Uterus (tissue), 2 donors: ENCODE data around the gene CIC.

ENCODE experiments used
- POLR2A ChIP-seq, 2 donors: fragments of 450-650 bp; IDR thresholded peaks; one replicate each; pipeline ENCODE4 v1.6.1; 2016; ENCODE audit warnings: antibody characterized with exemption in 2 of 2, mild to moderate bottlenecking in 1 of 2, moderate library complexity in 1 of 2
- TF ChIP-seq, protein P1 (sequence below), 4 experiments: fragments of 200-600 bp in 2 of 4; fragments of 450-650 bp in 2 of 4; sonication (generic) in 2 of 4; IDR thresholded peaks; one replicate each; pipeline ENCODE4 v1.5.1; 2016 to 2019; ENCODE audit warnings: antibody characterized with exemption in 4 of 4, mild to moderate bottlenecking in 2 of 4, moderate library complexity in 1 of 4

DNA sequence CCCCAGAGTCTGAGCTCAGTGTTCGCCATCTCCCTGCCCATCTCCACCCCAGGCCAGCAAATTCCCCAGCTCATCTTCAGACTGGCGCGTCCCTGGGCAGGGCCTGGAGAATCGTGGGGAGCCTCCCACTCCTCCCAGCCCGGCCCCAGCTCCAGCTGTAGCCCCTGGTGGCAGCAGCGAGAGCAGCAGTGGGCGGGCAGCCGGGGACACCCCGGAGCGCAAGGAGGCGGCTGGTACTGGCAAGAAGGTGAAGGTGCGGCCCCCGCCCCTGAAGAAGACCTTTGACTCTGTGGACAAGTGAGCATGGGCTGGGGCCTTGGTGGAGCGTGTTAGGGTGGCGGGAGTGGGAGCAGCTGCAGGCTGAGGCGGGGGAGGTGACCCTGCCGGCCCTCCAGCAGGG, 24.5 kb downstream of the CIC start:
- TF ChIP-seq, protein P1, sequence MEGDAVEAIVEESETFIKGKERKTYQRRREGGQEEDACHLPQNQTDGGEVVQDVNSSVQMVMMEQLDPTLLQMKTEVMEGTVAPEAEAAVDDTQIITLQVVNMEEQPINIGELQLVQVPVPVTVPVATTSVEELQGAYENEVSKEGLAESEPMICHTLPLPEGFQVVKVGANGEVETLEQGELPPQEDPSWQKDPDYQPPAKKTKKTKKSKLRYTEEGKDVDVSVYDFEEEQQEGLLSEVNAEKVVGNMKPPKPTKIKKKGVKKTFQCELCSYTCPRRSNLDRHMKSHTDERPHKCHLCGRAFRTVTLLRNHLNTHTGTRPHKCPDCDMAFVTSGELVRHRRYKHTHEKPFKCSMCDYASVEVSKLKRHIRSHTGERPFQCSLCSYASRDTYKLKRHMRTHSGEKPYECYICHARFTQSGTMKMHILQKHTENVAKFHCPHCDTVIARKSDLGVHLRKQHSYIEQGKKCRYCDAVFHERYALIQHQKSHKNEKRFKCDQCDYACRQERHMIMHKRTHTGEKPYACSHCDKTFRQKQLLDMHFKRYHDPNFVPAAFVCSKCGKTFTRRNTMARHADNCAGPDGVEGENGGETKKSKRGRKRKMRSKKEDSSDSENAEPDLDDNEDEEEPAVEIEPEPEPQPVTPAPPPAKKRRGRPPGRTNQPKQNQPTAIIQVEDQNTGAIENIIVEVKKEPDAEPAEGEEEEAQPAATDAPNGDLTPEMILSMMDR (IDR thresholded peaks at IDR 0.05) = peak in 1 of 4 experiments; percentile 25
- no peak for TF ChIP-seq POLR2A (IDR thresholded peaks at IDR 0.05)
